GM21723 (cell line): ENCODE results near the gene SSBP2.

Source experiments
- ATAC-seq: cut with Tn5 transposase; IDR thresholded peaks from one replicate; pipeline ENCODE4 v1.9.1; 2021; ENCODE audit warnings: mild to moderate bottlenecking, moderate library complexity; ENCODE audit not compliant: unreplicated experiment

The SSBP2 gene

GRCh38 chr5:81767097-81767496 lies 16.2 kb upstream of the SSBP2 start:
- no peak for ATAC-seq

- no peak for ATAC-seq
Observed at GRCh38 chr5:81766611-81767010, 15.7 kb upstream of the SSBP2 start.

- ATAC-seq, result no peak
Observed at GRCh38 chr5:81763294-81763928, 12.5 kb upstream of the SSBP2 start.

- no peak for ATAC-seq
Observed at GRCh38 chr5:81762853-81763252, 12.0 kb upstream of the SSBP2 start.

- no peak for ATAC-seq
Observed at GRCh38 chr5:81762401-81762800, 11.5 kb upstream of the SSBP2 start.

- no peak for ATAC-seq
Observed at GRCh38 chr5:81761970-81762369, 11.1 kb upstream of the SSBP2 start.

GRCh38 chr5:81761270-81761669 lies 10.4 kb upstream of the SSBP2 start:
- no peak for ATAC-seq

GRCh38 chr5:81760521-81760920 lies 9.6 kb upstream of the SSBP2 start:
- no peak for ATAC-seq

- ATAC-seq, result no peak
Observed at GRCh38 chr5:81759632-81760005, 8.7 kb upstream of the SSBP2 start.

GRCh38 chr5:81757404-81757803 lies 6.5 kb upstream of the SSBP2 start:
- ATAC-seq, result no peak

- no peak for ATAC-seq
Observed at GRCh38 chr5:81756016-81756415, 5.1 kb upstream of the SSBP2 start.

- ATAC-seq, result no peak
Observed at GRCh38 chr5:81755320-81755719, 4.4 kb upstream of the SSBP2 start.

- ATAC-seq, result no peak
Observed at GRCh38 chr5:81754621-81755020, 3.7 kb upstream of the SSBP2 start.

GRCh38 chr5:81753429-81753828 lies 2.5 kb upstream of the SSBP2 start:
- no peak for ATAC-seq

GRCh38 chr5:81752644-81752963 lies 1.7 kb upstream of the SSBP2 start:
- no peak for ATAC-seq

GRCh38 chr5:81751836-81752643 lies 1.1 kb upstream of the SSBP2 start:
- ATAC-seq, result no peak

GRCh38 chr5:81750308-81751008 lies 439 bp downstream of the SSBP2 start:
- peak; percentile 23 for ATAC-seq

GRCh38 chr5:81749561-81750307 lies 1.2 kb downstream of the SSBP2 start:
- ATAC-seq, result peak; percentile 51

GRCh38 chr5:81749192-81749560 lies 1.7 kb downstream of the SSBP2 start:
- no peak for ATAC-seq

GRCh38 chr5:81748556-81748955 lies 2.3 kb downstream of the SSBP2 start:
- ATAC-seq, result no peak

GRCh38 chr5:81747030-81747429 lies 3.9 kb downstream of the SSBP2 start:
- no peak for ATAC-seq
